Neural progenitor cell (in vitro differentiated cells): ENCODE data around the gene OVOL3.

ENCODE experiments used
- EZH2phosphoT487 ChIP-seq: fragments of 200-600 bp; sonication (generic); IDR thresholded peaks from 2 replicates; pipeline ENCODE4 v1.6.1; 2017; ENCODE audit warnings: antibody characterized with exemption
- TF ChIP-seq, protein P1 (sequence below): fragments of 200-600 bp; sonication (generic); IDR thresholded peaks from 2 replicates; pipeline ENCODE4 v1.5.1; 2017; ENCODE audit warnings: antibody characterized with exemption, mild to moderate bottlenecking

DNA sequence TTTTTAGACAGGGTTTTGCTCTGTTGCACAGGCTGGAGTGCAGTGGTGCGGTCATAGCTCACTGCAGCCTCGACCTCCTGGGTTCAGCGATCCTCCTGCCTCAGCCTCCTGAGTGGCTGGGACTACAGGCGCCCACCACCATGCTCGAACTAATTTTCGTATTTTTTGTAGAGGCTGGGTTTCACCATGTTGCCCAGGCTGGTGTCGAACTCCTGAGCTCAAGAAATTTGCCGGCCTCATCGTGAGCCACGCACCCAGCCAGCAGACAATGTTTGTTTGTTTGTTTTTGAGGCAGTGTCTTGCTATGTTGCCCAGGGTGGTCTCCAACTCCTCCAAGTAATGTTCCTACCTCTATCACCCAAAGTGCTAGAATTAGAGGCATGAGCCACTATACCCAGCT lies 42.2 kb downstream of the OVOL3 start:
- TF ChIP-seq, protein P1, sequence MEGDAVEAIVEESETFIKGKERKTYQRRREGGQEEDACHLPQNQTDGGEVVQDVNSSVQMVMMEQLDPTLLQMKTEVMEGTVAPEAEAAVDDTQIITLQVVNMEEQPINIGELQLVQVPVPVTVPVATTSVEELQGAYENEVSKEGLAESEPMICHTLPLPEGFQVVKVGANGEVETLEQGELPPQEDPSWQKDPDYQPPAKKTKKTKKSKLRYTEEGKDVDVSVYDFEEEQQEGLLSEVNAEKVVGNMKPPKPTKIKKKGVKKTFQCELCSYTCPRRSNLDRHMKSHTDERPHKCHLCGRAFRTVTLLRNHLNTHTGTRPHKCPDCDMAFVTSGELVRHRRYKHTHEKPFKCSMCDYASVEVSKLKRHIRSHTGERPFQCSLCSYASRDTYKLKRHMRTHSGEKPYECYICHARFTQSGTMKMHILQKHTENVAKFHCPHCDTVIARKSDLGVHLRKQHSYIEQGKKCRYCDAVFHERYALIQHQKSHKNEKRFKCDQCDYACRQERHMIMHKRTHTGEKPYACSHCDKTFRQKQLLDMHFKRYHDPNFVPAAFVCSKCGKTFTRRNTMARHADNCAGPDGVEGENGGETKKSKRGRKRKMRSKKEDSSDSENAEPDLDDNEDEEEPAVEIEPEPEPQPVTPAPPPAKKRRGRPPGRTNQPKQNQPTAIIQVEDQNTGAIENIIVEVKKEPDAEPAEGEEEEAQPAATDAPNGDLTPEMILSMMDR: no peak
- TF ChIP-seq EZH2phosphoT487: no peak
